Loucy (cell line): ENCODE results near the gene BAIAP3.

Experiments
- H2AFZ ChIP-seq: fragments of 200-600 bp; sonication (generic); 2 replicates; pipeline ENCODE4 v1.6.0; 2016; ENCODE audit warnings: antibody characterized with exemption, mild to moderate bottlenecking, low read length, moderate library complexity
- H3F3A ChIP-seq: fragments of 200-600 bp; 2 replicates; pipeline ENCODE4 v1.6.0; 2016; ENCODE audit warnings: antibody characterized with exemption, low read depth, mild to moderate bottlenecking
- H3K27me3 ChIP-seq: fragments of 200-600 bp; sonication (generic); 2 replicates; pipeline ENCODE4 v1.6.1; 2014; ENCODE audit warnings: low read length, mild to moderate bottlenecking; ENCODE audit not compliant: insufficient read depth, poor library complexity, severe bottlenecking
- H3K36me3 ChIP-seq: fragments of 200-600 bp; sonication (generic); 2 replicates; pipeline ENCODE4 v1.6.1; 2016; ENCODE audit warnings: low read length; ENCODE audit not compliant: insufficient read depth
- H3K4me1 ChIP-seq: fragments of 200-600 bp; sonication (generic); 2 replicates; pipeline ENCODE4 v1.5.1; 2014; ENCODE audit warnings: low read length, mild to moderate bottlenecking; ENCODE audit not compliant: insufficient read depth, poor library complexity, severe bottlenecking
- H3K4me2 ChIP-seq: fragments of 200-600 bp; sonication (generic); 2 replicates; pipeline ENCODE4 v1.6.0; 2014; ENCODE audit warnings: antibody characterized with exemption, low read length, low read depth, mild to moderate bottlenecking; ENCODE audit not compliant: poor library complexity, severe bottlenecking
- H3K4me3 ChIP-seq: fragments of 200-600 bp; sonication (generic); 2 replicates; pipeline ENCODE4 v1.5.1; 2014; ENCODE audit warnings: low read length, mild to moderate bottlenecking, mixed read lengths; ENCODE audit not compliant: poor library complexity, severe bottlenecking
- H3K79me2 ChIP-seq: fragments of 200-600 bp; sonication (generic); 2 replicates; pipeline ENCODE4 v1.6.1; 2014; ENCODE audit warnings: low read length; ENCODE audit not compliant: insufficient read depth
- H3K9ac ChIP-seq: fragments of 200-600 bp; sonication (generic); 2 replicates; pipeline ENCODE4 v1.6.0; 2014; ENCODE audit warnings: mild to moderate bottlenecking, low read depth, low read length, moderate library complexity; ENCODE audit not compliant: poor library complexity, severe bottlenecking
- H3K9me2 ChIP-seq: fragments of 200-600 bp; sonication (generic); replicated peaks from 2 replicates; pipeline ENCODE4 v1.6.1; 2016; ENCODE audit warnings: low read depth, low read length, mixed read lengths
- H3K9me3 ChIP-seq: fragments of 200-600 bp; sonication (generic); 2 replicates; pipeline ENCODE4 v1.6.1; 2014; ENCODE audit warnings: mild to moderate bottlenecking, antibody characterized with exemption, low read length, low read depth; ENCODE audit not compliant: insufficient read depth
- H4K20me1 ChIP-seq: fragments of 200-600 bp; sonication (generic); 2 replicates; pipeline ENCODE4 v1.6.0; 2014; ENCODE audit warnings: antibody characterized with exemption, low read length, mild to moderate bottlenecking; ENCODE audit not compliant: insufficient read depth, poor library complexity, severe bottlenecking
- CTCF ChIP-seq: fragments of 200-600 bp; sonication (generic); conservative IDR thresholded peaks from 2 replicates; pipeline ENCODE4 v1.5.1; 2014; ENCODE audit warnings: mild to moderate bottlenecking, antibody characterized with exemption, low read length
- EZH2phosphoT487 ChIP-seq: fragments of 200-600 bp; IDR thresholded peaks from 2 replicates; pipeline ENCODE4 v1.6.1; 2018; ENCODE audit warnings: antibody characterized with exemption, mild to moderate bottlenecking, moderate library complexity, borderline replicate concordance

The BAIAP3 gene

GRCh38 chr16:1314399-1315068 lies 18.9 kb upstream of the BAIAP3 start:
- H4K20me1 ChIP-seq, result peaks cover 52% of the 10 kb centered on the region
- TF ChIP-seq CTCF, result no peak
- TF ChIP-seq EZH2phosphoT487, result no peak
- H3K4me2 ChIP-seq, result no peak overlapping the region
- H3K9me2 ChIP-seq, result no peaks in the 10 kb centered on the region
- no peaks in the 10 kb centered on the region for H3K27me3 ChIP-seq
- H3K4me1 ChIP-seq, result no peaks in the 10 kb centered on the region
- H3K36me3 ChIP-seq, result peaks cover 35% of the 10 kb centered on the region; the same call in 1 of the 2 replicates
- H3F3A ChIP-seq, result no peaks in the 10 kb centered on the region
- H3K4me3 ChIP-seq, result no peak overlapping the region
- H3K9ac ChIP-seq, result no peak overlapping the region
- H3K79me2 ChIP-seq, result peaks cover 55% of the 10 kb centered on the region
- H2AFZ ChIP-seq, result no peak overlapping the region
- H3K9me3 ChIP-seq, result no peaks in the 10 kb centered on the region

- Histone ChIP-seq H4K20me1 (peaks cover 48% of the 10 kb centered on the region), H3K4me1 (no peaks in the 10 kb centered on the region), H3K36me3 (peaks cover 43% of the 10 kb centered on the region; the same call in 1 of the 2 replicates), H3K9ac (no peak overlapping the region), H3K4me2 (no peak overlapping the region), H3F3A (no peaks in the 10 kb centered on the region), H3K9me3 (no peaks in the 10 kb centered on the region), H3K9me2 (no peaks in the 10 kb centered on the region), H3K79me2 (peaks cover 49% of the 10 kb centered on the region), H2AFZ (no peak overlapping the region), H3K27me3 (no peaks in the 10 kb centered on the region), H3K4me3 (no peak overlapping the region)
- TF ChIP-seq EZH2phosphoT487, result no peak
- TF ChIP-seq CTCF, result no peak
Observed at GRCh38 chr16:1315081-1316032, 18.1 kb upstream of the BAIAP3 start.

GRCh38 chr16:1316033-1316405 lies 17.4 kb upstream of the BAIAP3 start:
- TF ChIP-seq CTCF, result no peak
- no peak for TF ChIP-seq EZH2phosphoT487
- Histone ChIP-seq H4K20me1 (peaks cover 42% of the 10 kb centered on the region), H3K9me3 (no peaks in the 10 kb centered on the region), H3F3A (no peaks in the 10 kb centered on the region), H2AFZ (no peak overlapping the region), H3K9ac (no peak overlapping the region), H3K4me3 (no peak overlapping the region), H3K79me2 (peaks cover 43% of the 10 kb centered on the region), H3K36me3 (peaks cover 45% of the 10 kb centered on the region; the same call in 1 of the 2 replicates), H3K4me1 (no peaks in the 10 kb centered on the region), H3K9me2 (no peaks in the 10 kb centered on the region), H3K4me2 (no peak overlapping the region), H3K27me3 (no peaks in the 10 kb centered on the region)
